ENCODE data around the gene NBPF4.
"Not testable (repeated sequence)": the region's sequence is repeated elsewhere in the genome, so short reads cannot be mapped to it uniquely, and the experiment has no call there.

Gene NBPF4, protein sequence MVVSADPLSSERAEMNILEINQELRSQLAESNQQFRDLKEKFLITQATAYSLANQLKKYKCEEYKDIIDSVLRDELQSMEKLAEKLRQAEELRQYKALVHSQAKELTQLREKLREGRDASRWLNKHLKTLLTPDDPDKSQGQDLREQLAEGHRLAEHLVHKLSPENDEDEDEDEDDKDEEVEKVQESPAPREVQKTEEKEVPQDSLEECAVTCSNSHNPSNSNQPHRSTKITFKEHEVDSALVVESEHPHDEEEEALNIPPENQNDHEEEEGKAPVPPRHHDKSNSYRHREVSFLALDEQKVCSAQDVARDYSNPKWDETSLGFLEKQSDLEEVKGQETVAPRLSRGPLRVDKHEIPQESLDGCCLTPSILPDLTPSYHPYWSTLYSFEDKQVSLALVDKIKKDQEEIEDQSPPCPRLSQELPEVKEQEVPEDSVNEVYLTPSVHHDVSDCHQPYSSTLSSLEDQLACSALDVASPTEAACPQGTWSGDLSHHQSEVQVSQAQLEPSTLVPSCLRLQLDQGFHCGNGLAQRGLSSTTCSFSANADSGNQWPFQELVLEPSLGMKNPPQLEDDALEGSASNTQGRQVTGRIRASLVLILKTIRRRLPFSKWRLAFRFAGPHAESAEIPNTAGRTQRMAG

DNA sequence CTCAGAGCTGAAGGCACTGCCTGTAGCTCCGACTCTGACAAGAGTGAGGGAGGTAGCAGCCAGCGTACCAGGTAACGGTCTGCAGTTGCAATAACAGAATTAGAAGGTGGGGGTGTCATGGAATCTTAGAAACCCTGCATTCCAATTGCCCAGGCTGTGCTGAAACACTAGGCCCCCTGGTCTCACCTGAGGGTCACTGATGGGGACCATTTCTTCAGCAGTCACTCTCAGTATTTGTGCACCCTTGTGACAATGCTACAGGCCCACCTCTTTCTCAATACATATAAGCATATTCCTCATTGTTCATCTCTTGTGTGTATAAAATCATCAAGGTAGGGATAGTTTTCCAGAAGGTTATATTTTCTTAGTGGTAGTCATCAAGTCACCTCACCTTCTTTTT, at the start of gene NBPF4:
TSS of gene NBPF4 (minus strand) at position 101 of the 400 bp plus-strand sequence. CDS start 315 bp downstream, outside the sequence.
- DNase-seq (ENCODE audit: low read depth); in situ Hi-C loops (cut with HindIII; ENCODE audit: low sequenced_read_pairs): not testable (repeated sequence)

GRCh38 chr1:108282528-108283257, 38.8 kb upstream of the NBPF4 start:
- H3K4me3 ChIP-seq (ENCODE audit: low read depth, low read length); in situ Hi-C loops (cut with HindIII; ENCODE audit: low sequenced_read_pairs); DNase-seq (ENCODE audit: low read depth): not testable (repeated sequence)

More for the DNA sequence above, at the start of gene NBPF4:
- H3K4me3 ChIP-seq (ENCODE audit: low read depth, low read length) = not testable (repeated sequence)

DNA sequence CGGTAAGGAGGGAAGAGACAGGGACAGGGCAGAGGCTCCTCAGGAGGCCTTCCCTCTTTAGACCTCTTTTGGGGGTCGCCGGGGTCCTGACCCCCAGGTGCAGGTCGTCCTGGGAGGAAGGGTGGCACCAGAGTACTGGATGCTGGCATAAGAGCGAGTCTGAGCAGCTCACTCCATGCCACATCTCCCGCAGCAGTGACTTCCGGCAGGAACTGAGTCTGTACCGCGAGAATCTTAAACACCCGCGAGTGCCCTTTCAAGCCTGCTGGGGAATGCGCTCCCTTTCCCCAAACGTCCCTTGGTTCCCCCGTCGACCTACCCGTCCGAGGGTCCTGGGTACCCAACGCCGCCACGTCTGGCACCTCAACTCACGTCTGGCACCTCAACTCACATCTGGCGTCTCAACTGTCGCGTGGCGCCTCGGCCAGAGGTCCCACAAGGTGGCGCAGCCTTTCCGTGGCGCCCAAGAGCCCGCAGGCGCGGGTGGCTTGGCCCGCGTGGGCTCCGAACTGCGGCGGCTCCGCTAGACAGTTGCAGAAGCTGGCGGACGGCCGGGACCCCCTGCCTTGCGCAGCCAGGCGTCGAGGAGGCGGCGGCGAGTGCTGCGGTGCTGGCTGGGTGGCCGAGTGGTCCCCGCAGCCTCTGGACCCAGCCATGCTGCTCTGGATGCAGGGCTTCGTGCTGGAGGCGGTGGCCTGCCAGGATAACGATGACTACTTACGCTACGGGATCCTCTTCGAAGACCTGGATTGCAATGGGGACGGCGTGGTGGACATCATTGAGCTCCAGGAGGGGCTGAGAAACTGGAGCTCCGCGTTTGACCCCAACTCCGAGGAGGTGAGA, 28.8 kb upstream of the NBPF4 start:
- H3K4me3 ChIP-seq (ENCODE audit: low read depth, low read length); DNase-seq (ENCODE audit: low read depth); in situ Hi-C loops (cut with HindIII; ENCODE audit: low sequenced_read_pairs): not testable (repeated sequence)

DNA sequence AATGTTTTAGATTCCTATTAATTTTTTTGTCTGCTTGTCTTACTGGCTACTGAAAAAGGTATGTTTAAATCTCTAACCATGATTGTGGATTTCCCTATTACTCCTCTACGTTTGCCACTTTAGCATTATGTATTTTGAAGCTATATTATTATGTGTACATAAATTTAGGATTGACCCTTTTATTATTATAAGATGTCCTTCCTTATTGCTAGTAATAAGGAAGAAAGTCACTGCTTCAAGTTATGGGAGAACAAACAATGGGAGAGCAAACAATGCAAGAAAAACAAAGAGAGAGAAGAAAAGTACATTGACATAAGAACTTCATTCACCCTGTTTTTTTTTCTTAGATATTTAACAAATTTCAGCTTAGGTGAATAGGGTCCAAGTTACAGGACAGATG, 23.2 kb upstream of the NBPF4 start:
- DNase-seq (ENCODE audit: low read depth); H3K4me3 ChIP-seq (ENCODE audit: low read depth, low read length); in situ Hi-C loops (cut with HindIII; ENCODE audit: low sequenced_read_pairs): not testable (repeated sequence)

DNA sequence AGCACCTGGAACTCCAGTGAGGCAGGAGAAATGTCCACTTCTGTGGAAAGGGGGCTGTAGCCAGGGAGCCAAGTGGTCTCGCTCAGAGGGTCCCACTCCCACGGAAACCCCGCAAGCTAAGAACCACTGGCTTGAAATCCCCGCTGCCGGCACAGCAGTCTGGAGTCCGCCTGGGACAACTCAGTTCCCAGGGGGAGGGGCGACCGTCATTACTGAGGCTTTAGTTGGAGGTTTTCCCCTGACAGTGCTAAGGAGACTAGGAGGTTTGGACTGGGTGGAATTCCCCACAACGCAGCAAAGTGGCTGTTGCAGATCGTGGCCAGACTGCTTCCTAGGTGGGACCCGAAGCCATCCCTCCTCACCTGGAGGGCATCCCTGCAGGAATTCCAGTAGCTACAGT, 18.1 kb upstream of the NBPF4 start:
- H3K4me3 ChIP-seq (ENCODE audit: low read depth, low read length); in situ Hi-C loops (cut with HindIII; ENCODE audit: low sequenced_read_pairs); DNase-seq (ENCODE audit: low read depth): not testable (repeated sequence)

DNA sequence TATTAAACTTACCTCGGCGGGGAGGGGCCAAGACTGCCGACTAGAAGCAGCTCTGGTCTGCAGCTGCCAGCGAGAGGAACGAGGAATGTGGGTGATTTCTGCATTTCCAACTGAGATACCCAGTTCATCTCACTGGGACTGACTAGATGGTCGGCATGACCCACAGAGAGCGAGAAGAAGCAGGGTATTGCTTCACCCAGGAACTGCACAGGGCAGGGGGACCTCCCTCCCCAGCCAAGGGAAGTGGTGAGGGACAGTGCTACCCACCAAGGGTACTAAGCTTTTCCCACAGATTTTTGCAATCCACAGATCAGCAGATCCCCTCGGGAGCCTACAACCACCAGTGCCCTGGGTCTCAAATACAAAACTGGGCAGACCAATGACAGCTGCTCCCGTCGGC, 17.6 kb upstream of the NBPF4 start:
- in situ Hi-C loops (cut with HindIII; ENCODE audit: low sequenced_read_pairs); H3K4me3 ChIP-seq (ENCODE audit: low read depth, low read length); DNase-seq (ENCODE audit: low read depth): not testable (repeated sequence)

DNA sequence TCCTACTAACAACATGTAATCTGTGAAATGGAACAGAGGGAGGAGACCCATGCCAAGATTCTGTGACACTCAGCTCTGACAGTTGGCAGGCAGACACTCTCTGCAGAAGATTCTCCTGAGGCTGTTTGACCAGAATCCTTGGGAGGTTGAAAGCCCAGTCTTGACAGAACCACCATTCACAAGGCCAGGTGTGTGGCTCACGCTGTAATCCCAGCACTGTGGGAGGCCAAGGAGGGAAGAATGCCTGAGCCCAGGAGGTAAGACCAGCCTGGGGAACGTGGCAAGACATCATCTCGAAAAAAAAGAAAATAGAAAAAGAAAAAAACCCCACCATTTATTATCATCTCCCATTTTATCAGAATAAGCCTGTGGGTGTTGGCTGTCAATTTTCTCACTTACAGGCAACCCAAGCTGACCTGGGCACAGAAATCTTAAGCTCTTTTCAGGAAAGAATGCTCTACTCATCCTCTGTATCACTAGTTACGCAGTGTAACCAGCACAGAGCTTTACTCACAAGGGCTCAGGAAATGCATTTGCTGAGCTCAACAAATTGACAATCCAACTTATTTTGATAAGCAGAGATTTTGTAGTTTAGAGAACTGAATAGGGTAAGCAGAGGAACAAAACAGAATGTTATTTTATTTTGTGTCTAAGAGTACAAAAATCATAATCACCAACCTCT, 16.8 kb upstream of the NBPF4 start:
- H3K4me3 ChIP-seq (ENCODE audit: low read depth, low read length); DNase-seq (ENCODE audit: low read depth); in situ Hi-C loops (cut with HindIII; ENCODE audit: low sequenced_read_pairs): not testable (repeated sequence)

DNA sequence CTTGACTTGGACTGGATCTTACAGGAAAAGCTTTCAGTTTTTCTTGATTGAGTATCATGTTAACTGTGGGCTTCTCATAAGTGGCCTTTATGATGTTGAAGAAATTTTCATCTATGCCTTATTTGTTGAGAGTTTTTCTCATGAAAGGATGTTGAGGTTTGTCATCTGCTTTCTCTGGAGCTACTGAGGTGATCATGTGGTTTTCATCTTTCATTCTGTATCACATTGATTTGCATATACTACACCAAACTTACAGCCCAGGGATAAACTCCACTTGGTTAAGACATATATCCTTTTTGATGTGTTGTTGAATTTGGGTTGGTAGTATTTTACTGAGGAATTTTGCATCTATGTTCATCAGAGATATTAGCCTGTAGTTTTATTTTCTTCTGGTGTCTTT, 11.6 kb upstream of the NBPF4 start:
- DNase-seq (ENCODE audit: low read depth); in situ Hi-C loops (cut with HindIII; ENCODE audit: low sequenced_read_pairs): not testable (repeated sequence)

GRCh38 chr1:108239426-108239825, 4.5 kb downstream of the NBPF4 start:
- in situ Hi-C loops (cut with HindIII; ENCODE audit: low sequenced_read_pairs); H3K4me3 ChIP-seq (ENCODE audit: low read depth, low read length); DNase-seq (ENCODE audit: low read depth): not testable (repeated sequence)

More for the DNA sequence above, 11.6 kb upstream of the NBPF4 start:
- not testable (repeated sequence) for H3K4me3 ChIP-seq (ENCODE audit: low read depth, low read length)

DNA sequence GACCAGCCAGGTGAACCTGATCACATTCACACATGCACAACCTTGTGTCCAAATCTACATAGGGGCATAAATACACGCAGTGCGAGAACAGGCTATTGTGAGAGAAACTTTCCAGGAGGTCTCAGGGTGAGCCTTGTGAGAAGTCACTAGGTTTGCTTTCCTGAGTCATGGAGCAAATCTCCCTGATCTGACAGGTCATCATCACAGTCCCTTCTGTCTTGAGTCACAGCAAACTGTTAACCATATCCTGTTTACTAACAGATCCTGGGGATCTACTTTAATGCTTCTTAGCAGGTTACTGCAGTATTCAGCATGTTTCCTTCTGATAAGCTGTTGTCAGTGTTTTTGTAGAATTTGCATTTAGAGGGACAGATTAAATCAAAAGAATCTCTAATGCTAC, 8.6 kb downstream of the NBPF4 start:
- DNase-seq (ENCODE audit: low read depth); in situ Hi-C loops (cut with HindIII; ENCODE audit: low sequenced_read_pairs); H3K4me3 ChIP-seq (ENCODE audit: low read depth, low read length): not testable (repeated sequence)

DNA sequence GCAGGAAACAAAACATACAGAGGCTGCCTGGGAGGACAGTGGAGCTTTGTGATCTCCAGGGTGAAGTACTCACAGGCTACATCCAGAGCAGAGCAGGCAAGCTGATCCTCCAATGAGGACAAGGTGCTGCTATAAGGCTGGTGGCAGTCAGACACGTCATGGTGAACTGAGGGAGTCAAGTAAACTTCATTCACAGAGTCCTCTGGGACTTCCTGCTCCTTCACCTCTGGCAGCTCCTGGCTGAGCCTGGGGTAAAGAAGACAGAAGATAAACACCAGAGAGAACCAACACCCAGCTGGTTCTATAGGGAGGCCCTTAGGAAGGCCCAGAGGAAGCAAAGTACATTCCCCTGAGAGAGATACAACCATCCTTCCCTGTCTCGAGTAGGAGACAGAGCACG, 11.7 kb downstream of the NBPF4 start:
- in situ Hi-C loops (cut with HindIII; ENCODE audit: low sequenced_read_pairs); H3K4me3 ChIP-seq (ENCODE audit: low read depth, low read length); DNase-seq (ENCODE audit: low read depth): not testable (repeated sequence)

DNA sequence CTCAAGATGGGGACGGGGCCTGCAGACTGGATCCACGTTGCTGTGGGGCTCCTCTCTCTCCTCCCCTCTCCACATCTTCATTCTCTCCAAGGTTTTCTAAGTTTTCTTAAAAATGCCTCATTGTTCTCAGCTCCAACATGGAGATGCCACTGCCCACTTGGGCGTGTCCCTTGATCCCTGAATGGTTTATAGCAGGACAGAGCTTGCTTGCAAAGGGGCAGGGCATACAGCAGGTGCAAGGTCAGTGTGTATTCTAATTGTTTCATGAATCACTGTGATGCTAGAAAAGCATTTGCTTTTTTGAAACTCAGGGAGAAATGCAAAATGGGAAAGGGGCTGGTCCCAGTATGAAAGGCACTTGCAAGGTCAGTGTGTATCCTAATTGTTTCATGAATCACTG, 13.9 kb downstream of the NBPF4 start:
- DNase-seq (ENCODE audit: low read depth); H3K4me3 ChIP-seq (ENCODE audit: low read depth, low read length); in situ Hi-C loops (cut with HindIII; ENCODE audit: low sequenced_read_pairs): not testable (repeated sequence)

GRCh38 chr1:108227772-108228171, 16.1 kb downstream of the NBPF4 start:
- in situ Hi-C loops (cut with HindIII; ENCODE audit: low sequenced_read_pairs); DNase-seq (ENCODE audit: low read depth); H3K4me3 ChIP-seq (ENCODE audit: low read depth, low read length): not testable (repeated sequence)

- DNase-seq (ENCODE audit: low read depth); H3K4me3 ChIP-seq (ENCODE audit: low read depth, low read length); in situ Hi-C loops (cut with HindIII; ENCODE audit: low sequenced_read_pairs): not testable (repeated sequence)
Observed at GRCh38 chr1:108226855-108227254, 17.0 kb downstream of the NBPF4 start.

DNA sequence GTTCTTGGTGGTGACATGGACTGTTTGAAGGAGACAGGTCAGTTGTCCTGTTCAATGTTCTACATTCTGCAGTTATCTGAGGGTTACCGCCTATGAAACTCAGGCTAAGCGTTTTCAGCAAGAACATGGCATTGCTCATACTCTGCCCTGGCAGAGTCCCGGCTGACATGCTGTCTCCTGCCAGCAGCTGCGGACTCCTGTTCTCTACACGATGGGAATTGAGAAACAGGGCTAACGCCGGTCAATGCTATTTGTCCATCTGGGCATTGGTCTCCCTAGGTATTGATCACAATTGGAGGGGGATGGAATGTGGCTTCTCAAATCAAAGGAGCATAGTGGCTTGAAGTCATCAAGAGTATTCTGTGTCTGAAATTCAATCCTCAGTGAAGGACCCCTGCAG, 20.6 kb downstream of the NBPF4 start:
- DNase-seq (ENCODE audit: low read depth); H3K4me3 ChIP-seq (ENCODE audit: low read depth, low read length); in situ Hi-C loops (cut with HindIII; ENCODE audit: low sequenced_read_pairs): not testable (repeated sequence)

GRCh38 chr1:108217515-108218174, 26.2 kb downstream of the NBPF4 start:
- in situ Hi-C loops (cut with HindIII; ENCODE audit: low sequenced_read_pairs) = not testable (repeated sequence)

More at GRCh38 chr1:108217515-108218174, 26.2 kb downstream of the NBPF4 start:
- DNase-seq (ENCODE audit: low read depth); H3K4me3 ChIP-seq (ENCODE audit: low read depth, low read length): not testable (repeated sequence)
